ELR (cell line): Measurements from ENCODE around the gene CACNA1G.

Source experiments
- DNase-seq: peaks from one replicate; pipeline ENCODE4 v3.0.0-alpha.2; 2015; ENCODE audit warnings: low read depth

The CACNA1G gene

DNA sequence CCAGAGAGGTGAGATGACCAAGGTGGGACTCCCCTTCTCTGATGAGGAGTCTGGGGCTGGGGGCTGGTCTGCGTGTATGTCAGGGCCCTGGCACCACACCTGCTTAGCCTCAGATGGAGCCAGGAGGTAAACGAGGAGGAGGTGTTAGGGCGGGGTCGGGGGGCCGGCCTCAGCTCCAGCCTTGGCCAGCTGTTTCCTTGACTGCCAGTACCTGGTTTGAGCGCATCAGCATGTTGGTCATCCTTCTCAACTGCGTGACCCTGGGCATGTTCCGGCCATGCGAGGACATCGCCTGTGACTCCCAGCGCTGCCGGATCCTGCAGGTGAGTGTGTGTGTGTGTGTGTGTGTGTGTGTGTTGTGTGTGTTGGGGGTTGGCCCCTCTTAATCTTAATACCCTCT lies 8.1 kb downstream of the CACNA1G start:
- DNase-seq, result no peak

DNA sequence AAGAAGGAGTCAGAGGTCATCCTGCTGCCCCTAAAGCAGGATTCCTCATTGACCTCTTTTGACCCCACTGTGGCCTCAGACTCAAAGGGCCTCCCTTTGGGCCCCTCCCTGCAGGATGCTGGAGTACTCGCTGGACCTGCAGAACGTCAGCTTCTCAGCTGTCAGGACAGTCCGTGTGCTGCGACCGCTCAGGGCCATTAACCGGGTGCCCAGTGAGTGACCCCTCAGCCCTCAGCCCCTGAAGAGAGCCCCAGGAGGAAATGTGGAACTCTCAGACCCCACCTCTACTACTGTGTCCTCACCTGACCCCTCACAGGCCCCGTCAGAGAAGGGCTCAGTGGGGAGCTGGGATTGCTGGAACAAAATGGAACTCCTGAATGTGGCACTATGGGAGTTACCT lies 9.1 kb downstream of the CACNA1G start:
- DNase-seq, result no peak

GRCh38 chr17:50570032-50570431 lies 9.5 kb downstream of the CACNA1G start:
- no peak for DNase-seq

DNA sequence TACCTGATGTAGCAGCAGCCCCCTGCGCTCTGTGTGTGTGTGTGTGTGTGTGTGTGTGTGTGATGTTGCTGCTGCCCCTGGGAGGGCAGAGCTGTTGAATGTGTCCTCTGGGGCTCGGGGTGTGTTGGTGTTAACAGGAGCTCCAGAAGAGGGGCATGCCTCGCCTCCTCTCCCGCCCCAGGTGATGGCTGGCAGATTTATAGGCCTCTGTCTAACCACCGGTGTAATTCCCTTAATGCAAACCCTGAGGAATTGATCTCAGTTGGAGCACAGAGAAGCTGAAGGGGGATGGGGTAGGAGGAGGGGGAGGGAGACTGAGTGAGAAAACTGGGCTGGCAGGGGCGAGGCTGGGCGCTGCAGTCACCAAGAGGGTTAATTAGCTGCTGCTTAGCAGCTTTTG lies 10.0 kb downstream of the CACNA1G start:
- DNase-seq, result no peak

DNA sequence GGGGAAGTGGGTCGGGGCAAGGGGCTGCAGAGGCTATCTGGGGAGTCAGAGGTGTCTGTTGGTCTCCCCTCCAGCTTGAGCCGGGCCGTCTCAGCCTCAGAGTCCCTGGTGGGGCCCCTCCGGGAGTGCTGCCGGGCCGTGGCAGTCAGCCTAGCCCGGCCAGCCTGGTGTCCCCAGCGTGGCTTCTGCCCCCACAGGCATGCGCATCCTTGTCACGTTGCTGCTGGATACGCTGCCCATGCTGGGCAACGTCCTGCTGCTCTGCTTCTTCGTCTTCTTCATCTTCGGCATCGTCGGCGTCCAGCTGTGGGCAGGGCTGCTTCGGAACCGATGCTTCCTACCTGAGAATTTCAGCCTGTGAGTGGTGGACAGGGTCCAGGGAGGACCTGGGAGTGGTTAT lies 11.2 kb downstream of the CACNA1G start:
- DNase-seq, result no peak

GRCh38 chr17:50572541-50572940 lies 12.0 kb downstream of the CACNA1G start:
- no peak for DNase-seq

GRCh38 chr17:50573866-50574611 lies 13.5 kb downstream of the CACNA1G start:
- DNase-seq, result no peak

DNA sequence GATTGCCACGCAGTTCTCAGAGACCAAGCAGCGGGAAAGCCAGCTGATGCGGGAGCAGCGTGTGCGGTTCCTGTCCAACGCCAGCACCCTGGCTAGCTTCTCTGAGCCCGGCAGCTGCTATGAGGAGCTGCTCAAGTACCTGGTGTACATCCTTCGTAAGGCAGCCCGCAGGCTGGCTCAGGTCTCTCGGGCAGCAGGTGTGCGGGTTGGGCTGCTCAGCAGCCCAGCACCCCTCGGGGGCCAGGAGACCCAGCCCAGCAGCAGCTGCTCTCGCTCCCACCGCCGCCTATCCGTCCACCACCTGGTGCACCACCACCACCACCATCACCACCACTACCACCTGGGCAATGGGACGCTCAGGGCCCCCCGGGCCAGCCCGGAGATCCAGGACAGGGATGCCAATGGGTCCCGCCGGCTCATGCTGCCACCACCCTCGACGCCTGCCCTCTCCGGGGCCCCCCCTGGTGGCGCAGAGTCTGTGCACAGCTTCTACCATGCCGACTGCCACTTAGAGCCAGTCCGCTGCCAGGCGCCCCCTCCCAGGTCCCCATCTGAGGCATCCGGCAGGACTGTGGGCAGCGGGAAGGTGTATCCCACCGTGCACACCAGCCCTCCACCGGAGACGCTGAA lies 15.2 kb downstream of the CACNA1G start:
- no peak for DNase-seq

GRCh38 chr17:50576864-50577263 lies 16.3 kb downstream of the CACNA1G start:
- DNase-seq, result no peak

DNA sequence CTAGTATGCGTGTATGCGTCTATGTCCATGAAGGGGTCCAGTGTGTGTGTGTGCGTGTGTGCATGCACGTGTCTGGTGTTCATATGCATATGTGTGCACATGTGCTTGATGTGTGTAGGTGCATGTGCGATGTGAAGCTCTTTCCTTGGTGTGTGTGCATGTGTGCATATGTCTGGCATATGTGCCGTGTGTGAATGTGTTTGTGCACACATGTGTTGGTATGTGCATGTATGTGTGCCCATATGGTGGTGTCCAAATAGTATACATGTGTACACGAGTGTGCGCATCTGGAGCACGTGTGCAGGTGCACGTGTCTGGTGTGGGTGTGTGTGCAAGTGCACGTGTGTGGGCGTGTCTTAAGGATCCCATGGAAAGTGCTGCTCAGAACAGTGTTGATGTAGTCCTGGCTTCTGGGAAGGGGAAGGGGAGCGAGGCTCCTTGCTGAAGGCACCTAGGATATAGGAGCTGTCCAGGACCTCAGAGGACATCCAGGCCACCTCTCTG lies 17.0 kb downstream of the CACNA1G start:
- no peak for DNase-seq

GRCh38 chr17:50578173-50578572 lies 17.7 kb downstream of the CACNA1G start:
- no peak for DNase-seq

DNA sequence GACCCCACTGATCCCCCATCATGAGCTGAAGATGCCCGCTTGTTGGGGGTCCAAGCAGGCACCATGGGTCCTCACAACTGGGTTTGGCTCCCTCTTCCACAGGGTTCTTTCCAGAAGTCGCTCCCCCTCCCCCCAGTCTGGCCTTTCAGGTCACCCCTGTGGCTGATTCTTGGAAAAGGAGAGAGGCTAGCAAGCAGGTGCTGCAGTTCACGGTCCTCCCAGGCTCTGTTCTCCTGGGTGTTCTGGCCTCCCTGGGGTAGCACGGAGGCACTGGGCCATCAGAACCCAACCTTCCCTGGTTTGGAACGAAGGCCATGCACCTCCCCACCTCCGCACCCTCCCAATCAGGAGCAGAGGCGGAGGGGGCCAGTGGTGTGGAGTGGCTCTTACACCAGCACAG lies 18.9 kb downstream of the CACNA1G start:
- DNase-seq, result no peak

- no peak for DNase-seq
These were observed 20.1 kb downstream of the CACNA1G start for GRCh38 chr17:50580646-50581045.

DNA sequence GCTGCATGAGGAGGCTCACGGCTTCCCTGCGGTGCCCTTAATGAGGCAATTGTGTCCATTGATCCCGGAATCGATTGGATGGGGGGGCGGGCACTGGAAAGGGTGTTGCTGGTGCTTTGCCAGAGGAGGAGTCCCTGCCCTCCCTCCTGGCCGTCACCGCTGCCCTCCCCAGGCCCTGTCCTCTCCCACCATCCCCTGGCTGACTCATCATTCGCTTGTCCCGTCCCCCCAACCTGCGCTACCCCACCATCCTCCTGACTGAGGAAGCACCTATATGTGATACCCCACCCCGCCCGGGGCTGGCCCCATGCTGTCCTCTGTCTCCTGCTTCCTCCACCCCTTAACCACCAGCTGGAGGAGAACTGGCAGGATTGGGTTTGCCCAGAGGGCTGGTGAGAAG lies 20.8 kb downstream of the CACNA1G start:
- DNase-seq, result no peak

DNA sequence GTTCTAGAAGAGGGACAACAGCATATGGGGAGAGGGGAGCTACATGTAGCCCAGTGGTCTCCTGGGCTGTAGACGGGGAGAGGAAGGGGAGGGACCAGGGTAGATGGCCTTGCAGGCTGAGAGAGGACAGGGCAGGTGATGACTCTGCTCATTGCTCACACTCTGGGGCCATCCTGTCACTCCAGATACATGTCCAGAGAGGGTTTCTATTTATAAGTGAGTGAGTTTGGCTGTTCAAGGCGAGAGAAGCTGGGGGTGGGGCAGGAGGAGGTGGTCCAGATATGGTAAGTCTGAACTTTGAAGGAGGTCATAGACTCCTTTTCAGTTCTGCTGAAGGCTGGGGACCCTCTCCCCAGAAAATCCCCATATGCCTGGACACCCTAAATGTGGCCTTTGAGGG lies 22.2 kb downstream of the CACNA1G start:
- DNase-seq, result no peak

DNA sequence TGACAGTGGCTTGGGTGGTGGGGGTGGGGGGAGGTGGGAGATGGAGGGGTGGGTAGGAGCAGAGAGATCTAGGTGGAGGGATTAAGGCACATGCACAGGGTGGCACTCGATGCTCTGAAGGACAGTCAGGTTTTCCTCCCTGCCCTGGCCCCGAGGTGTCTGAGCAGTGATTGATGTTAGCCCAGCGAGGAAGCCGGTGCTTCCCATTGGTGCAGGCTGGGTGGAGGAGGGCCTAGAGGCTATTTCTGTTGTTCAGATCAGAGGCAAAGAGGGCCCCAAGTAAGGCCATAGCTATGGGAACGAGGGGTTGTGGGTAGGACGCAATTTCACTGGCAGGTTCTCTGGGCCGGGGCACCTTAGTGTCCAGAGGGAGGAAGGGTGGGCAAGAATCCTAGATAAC lies 23.1 kb downstream of the CACNA1G start:
- no peak for DNase-seq

GRCh38 chr17:50584116-50584515 lies 23.6 kb downstream of the CACNA1G start:
- DNase-seq, result no peak

- no peak for DNase-seq
These were observed 24.2 kb downstream of the CACNA1G start for GRCh38 chr17:50584749-50585148.

DNA sequence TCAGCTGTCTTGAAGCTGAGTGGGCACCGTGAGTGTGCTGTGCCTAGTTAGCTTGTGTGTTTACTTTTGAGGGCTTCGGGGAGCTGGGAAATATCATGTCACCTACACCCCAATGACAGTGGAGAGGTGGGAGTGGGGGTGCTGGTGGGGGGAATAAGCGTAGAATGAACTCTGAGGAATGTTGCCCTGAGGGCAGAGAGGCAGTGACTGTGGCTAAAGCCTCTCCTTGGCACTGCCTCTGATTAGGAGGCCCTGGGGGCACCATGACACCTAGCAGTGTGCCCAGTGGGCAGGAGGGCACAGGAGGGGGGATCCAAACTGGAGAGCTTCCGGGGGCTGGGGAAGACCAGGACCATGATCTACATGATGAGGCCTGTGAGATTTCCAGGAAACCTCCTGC lies 24.8 kb downstream of the CACNA1G start:
- DNase-seq, result no peak

GRCh38 chr17:50585891-50586290 lies 25.4 kb downstream of the CACNA1G start:
- no peak for DNase-seq

DNA sequence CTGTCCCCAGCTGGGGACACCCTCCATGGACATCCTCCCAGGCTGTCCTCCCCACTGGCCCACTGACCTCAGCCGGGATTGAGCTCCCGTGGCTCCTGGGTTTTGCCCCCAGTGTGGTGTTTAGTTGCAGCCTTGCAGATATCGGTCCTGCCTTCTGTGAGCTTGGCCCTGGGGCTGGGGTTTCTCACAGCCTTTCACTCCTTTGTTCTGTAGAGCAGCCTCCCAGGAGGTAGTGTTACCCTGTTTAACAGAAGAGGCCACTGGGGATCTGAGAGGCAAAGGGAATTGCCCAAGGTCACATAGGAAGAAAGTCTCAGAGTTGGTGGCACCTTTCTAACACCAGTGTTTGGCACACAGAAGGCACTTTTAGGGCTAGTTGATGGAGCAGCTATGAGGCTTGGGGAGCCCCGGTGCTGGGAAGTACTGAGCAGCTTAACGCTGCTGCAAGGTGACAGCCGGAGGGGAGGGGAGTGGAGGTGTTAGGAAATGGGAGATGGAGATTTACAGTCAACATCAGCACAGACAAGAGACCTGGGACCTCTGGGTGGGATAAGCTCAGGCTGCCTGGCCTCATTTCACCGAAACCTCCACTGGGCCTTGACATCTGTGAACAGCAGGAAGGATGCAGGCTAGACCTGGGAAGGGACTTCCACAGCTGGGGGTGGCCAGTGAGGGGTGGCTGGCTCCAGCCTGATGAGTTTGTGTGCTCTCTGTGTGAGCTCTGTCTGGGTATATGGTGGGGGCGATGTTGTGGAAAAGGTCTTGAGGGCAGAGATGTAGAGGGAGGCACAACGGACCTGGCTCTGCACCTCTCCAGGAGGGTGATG lies 26.1 kb downstream of the CACNA1G start:
- DNase-seq, result no peak

DNA sequence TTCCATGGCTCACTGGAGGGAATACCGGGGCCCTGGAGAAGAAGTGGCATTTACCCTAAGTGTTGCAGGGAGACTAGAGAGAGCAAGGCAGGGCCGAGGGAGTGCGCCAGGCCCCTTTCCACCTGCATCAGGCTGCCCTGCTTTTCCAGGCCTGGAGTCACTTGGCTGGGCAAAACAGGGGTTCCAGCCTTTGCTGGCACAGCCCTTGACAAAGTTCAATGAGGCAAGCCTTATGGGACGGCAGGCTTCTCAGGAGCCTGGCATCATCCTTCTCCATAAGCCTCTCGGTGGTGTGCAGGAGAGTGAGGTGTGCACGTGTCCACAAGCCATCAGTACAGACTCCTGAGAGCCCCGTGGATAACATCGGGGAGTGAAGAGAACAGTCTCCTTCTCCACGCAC lies 27.1 kb downstream of the CACNA1G start:
- DNase-seq, result no peak
